ENCODE data around the gene CCL24.
"Not testable (repeated sequence)": the region's sequence is repeated elsewhere in the genome, so short reads cannot be mapped to it uniquely, and the experiment has no call there.

Gene CCL24

DNA sequence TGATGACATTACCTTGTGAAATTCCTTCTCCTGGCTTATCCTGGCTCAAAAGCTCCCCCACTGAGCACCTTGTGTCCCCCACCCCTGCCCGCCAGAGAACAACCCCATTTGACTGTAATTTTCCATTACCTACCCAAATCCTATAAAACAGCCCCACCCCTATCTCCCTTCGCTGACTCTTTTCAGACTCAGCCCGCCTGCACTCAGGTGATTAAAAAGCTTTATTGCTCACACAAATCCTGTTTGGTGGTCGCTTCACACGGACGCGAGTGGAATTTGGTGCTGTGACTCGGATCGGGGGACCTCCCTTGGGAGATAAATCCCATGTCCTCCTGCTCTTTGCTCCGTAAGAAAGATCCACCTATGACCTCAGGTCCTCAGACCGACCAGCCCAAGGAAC is 34.6 kb downstream of the CCL24 start:
- not testable (repeated sequence) for DNase-seq

DNA sequence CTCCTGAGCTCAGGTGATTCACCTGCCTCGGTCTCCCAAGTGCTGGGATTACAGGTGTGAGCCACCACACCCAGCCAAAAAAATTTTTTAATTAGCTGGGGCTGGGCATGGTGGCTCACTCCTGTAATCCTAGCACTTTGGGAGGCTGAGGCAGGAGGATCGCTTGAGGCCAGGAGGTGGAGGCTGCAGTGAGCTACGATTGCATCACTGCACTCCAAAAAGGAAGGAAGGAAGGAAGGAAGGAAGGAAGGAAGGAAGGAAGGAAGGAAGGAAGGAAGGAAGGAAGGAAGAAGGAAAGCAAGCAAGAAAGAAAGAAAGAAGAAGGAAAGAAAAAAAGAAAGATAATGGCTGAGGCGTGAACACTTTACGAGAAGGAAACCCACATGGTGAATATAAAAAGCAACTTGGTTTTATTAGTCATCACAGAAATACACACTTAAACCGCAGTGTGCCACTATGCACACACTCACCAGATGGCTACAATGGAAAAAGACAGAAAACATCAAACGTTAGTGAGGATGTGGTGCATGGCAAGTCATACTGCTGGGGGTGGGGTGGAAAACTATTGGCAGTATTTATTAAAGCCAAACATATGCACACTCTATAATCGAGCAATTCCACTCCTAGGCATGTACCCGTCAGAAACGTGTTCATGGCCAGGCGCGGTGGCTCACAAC is 37.2 kb downstream of the CCL24 start:
- peak; percentile 52 for DNase-seq

- DNase-seq: not testable (repeated sequence)
These were observed 39.6 kb downstream of the CCL24 start for GRCh38 chr7:75773958-75774357.

DNA sequence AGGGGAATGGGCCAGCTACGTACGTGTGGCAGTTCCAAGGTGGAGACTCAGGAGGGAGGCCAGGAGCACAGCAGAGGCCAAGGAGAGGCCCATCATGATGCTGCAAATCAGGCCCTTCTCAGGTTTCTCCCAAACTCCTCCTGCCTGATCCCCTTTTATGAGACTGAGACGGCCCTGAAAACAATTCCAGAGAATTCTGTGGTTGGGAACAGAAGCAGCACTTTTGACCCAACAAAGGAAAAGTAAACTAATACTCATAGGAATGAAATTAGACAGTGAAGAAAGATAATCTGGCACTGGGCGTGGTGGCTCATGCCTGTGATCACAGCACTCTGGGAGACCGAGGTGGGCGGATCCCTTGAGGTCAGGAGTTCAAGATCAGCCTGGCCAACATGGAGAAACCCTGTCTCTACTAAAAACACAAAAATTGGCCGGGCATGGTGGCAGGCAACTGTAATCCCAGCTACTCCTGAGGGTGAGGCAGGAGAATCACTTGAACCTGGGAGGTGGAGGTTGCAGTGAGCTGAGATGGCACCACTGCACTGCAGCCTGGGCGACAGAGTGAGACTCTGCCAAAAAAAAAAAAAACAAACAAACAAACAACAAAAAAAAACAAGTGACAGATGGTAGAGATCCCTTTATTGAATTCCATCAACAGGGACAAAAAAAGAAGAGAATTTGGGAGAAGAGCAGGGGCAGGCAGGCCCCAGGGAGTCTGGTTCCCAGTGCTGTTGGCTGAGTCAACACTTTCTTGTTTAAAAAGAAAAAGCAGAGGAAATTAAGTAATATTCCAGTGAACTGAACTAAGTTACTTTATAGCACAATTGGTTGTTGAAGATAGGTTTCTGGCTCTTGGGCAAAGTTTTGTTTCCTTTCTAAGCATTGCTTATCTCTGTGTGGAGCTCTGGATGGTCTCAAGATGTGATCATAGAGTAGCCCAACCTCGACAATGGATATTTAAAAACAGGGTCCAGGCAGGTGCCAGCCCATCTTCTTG is 41.2 kb downstream of the CCL24 start, which contains the start of gene CCL26:
Gene CCL26, minus strand, starts transcription at position 131 of the 997 bp plus-strand sequence. Its CDS starts 35 bp downstream, at position 96.
- DNase-seq: no peak

GRCh38 chr7:75771224-75771623 is 42.4 kb downstream of the CCL24 start:
- no peak for DNase-seq

GRCh38 chr7:75762350-75762917 is 51.2 kb downstream of the CCL24 start:
- DNase-seq: peak; percentile 29

DNA sequence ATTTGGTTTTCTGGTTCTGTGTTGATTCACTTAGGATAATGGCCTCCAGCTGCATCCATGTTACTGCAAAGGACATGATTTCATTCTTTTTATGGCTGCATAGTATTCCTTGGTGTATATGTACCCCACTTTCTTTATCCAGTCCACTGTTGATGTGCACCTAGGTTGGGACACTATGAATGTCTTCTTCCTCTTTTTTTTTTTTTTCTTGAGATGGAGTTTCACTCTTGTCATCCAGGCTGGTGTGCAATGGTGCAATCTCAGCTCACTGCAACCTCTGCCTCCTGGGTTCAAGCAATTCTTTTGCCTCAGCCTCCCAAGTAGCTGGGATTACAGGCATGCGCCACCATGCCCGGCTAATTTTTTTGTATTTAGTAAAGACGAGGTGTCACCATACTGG is 51.8 kb downstream of the CCL24 start:
- DNase-seq: not testable (repeated sequence)

All from GDM1 (cell line).